ENCODE results near the gene LGALSL. TPM values are rescaled to one million over a fixed set of nuclear protein-coding genes. Genes with fewer than 3 reads are reported as not detected.

LGALSL gene
- total and polyA plus RNA-seq, 2 donors from 2014 or later = 16.2 to 17.3 TPM

DNA sequence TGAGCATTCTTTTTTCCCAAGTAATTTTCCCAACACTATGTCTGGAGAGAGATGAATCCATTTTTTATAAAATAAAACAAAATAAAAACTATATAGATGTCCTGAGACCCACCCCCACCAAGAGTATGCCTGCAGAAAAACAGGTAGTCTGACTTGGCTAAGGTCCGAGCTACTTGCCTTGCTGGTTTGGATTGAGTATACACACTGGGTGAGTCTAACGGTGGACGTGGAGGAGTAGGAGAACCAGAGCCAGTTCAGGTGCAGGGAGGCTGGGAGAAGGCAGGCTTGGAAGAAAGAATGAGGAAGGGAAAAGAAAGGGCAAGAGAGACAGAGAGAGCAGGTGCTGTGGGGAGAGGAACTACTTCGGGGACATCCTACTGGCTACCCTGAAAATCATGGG is 48.9 kb downstream of the LGALSL start:
- TF ChIP-seq, protein P1, sequence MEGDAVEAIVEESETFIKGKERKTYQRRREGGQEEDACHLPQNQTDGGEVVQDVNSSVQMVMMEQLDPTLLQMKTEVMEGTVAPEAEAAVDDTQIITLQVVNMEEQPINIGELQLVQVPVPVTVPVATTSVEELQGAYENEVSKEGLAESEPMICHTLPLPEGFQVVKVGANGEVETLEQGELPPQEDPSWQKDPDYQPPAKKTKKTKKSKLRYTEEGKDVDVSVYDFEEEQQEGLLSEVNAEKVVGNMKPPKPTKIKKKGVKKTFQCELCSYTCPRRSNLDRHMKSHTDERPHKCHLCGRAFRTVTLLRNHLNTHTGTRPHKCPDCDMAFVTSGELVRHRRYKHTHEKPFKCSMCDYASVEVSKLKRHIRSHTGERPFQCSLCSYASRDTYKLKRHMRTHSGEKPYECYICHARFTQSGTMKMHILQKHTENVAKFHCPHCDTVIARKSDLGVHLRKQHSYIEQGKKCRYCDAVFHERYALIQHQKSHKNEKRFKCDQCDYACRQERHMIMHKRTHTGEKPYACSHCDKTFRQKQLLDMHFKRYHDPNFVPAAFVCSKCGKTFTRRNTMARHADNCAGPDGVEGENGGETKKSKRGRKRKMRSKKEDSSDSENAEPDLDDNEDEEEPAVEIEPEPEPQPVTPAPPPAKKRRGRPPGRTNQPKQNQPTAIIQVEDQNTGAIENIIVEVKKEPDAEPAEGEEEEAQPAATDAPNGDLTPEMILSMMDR (IDR thresholded peaks at IDR 0.05; ENCODE audit: borderline replicate concordance, extremely low read depth, insufficient read depth) = no peak
- FAIRE-seq (no peak), DNase-seq (no peak)
- Histone ChIP-seq H3K9ac (ENCODE audit: low read length in 3 of 3) (no peak overlapping the region), H3K27me3 (ENCODE audit: control insufficient read depth, insufficient read depth, low read length) (no peaks in the 10 kb centered on the region), H3K27ac (ENCODE audit: low read depth in 2 of 2, low read length in 2 of 2) (no peak overlapping the region), H3K36me3 (ENCODE audit: control insufficient read depth in 2 of 3, insufficient read depth in 3 of 3, low read length in 3 of 3) (no peaks in the 10 kb centered on the region), H3K4me3 (ENCODE audit: low read length in 3 of 3) (no peak overlapping the region), H3K9me3 (ENCODE audit: control insufficient read depth in 2 of 3, insufficient read depth in 1 of 3, low read length in 3 of 3) (no peaks in the 10 kb centered on the region), H3K4me1 (ENCODE audit: control insufficient read depth in 2 of 3, insufficient read depth in 2 of 3, low read depth in 1 of 3, low read length in 3 of 3) (no peaks in the 10 kb centered on the region)
- intact Hi-C loops (cut with DNase I) = no loop called here

DNA sequence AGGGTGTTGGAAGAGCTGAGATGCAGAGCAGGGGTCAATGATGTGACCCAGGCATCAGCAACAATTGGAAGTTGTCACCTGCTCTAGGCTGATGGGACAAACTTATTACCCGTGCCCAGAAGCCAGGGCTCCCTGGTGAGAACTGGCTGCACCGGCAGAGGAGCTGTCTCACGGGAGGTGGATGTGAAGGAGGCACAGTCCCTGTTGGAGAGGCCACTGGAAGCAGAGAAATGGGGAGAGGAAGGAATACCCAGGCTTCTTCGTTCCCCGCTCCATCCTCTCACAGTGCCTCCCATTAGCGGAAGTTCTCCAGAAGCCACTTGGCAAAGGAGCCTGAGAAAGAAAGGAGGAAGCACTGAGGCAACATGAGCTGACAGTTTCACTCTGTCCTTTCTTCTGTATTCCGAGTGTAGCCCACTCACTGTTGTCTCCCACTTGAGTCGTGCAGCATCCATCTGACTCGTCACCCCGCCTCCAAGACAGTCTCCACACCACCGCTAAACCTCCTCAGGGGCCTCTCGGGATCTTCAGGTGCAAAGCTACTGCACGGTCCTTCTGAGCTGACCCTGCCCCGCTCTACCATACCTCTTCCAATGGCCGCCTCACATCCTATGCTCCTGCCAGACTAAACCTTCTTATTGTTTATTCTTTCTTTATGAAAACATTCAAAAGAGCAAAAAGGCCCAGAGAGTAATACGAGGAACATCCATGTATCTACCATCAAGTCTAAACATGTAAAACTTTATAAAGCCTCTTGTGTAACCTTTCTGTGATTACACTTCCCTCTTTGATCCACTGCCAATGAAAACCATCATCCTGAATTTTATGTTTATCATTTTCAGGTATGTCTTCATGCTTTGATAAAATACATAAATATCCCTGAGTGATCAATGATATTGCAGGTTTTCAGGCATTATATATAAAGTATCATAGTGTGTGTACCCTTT is 51.1 kb downstream of the LGALSL start:
- Histone ChIP-seq H3K4me1 (ENCODE audit: control insufficient read depth in 2 of 3, insufficient read depth in 2 of 3, low read depth in 1 of 3, low read length in 3 of 3) (no peaks in the 10 kb centered on the region), H3K27ac (ENCODE audit: low read depth in 2 of 2, low read length in 2 of 2) (no peak overlapping the region), H3K27me3 (ENCODE audit: control insufficient read depth, insufficient read depth, low read length) (no peaks in the 10 kb centered on the region), H3K4me3 (ENCODE audit: low read length in 3 of 3) (no peak overlapping the region), H3K36me3 (ENCODE audit: control insufficient read depth in 2 of 3, insufficient read depth in 3 of 3, low read length in 3 of 3) (no peaks in the 10 kb centered on the region), H3K9me3 (ENCODE audit: control insufficient read depth in 2 of 3, insufficient read depth in 1 of 3, low read length in 3 of 3) (no peaks in the 10 kb centered on the region), H3K9ac (ENCODE audit: low read length in 3 of 3) (no peak overlapping the region)
- TF ChIP-seq, protein P1 (IDR thresholded peaks at IDR 0.05; ENCODE audit: borderline replicate concordance, extremely low read depth, insufficient read depth) = no peak
- FAIRE-seq (no peak), DNase-seq (peak in 1 of 5 donors; percentile 32)
- intact Hi-C loops (cut with DNase I) = no loop called here

DNA sequence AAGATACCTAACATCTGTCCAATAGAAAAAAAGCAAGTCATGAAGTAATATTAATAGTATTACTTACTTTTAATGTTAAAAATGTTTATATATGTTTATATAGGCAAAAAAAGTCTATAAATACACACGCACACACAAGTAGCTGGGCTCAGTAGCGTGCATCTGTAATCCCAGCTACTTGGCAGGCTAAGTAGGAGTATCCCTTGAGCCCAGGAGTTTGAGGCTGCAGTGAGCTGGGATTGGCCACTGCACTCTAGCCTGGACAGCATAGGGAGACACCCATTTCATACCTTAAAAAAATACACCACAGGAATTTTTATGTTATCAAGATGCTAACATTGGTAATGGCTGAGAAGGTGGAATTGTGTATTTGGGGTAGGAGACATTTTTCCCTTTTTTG is 52.7 kb downstream of the LGALSL start:
- FAIRE-seq = no peak

More for the DNA sequence above, 52.7 kb downstream of the LGALSL start:
- Histone ChIP-seq H3K9me3 (ENCODE audit: control insufficient read depth in 2 of 3, insufficient read depth in 1 of 3, low read length in 3 of 3) (no peaks in the 10 kb centered on the region), H3K9ac (ENCODE audit: low read length in 3 of 3) (no peak overlapping the region), H3K36me3 (ENCODE audit: control insufficient read depth in 2 of 3, insufficient read depth in 3 of 3, low read length in 3 of 3) (no peaks in the 10 kb centered on the region), H3K27me3 (ENCODE audit: control insufficient read depth, insufficient read depth, low read length) (no peaks in the 10 kb centered on the region), H3K4me3 (ENCODE audit: low read length in 3 of 3) (no peak overlapping the region), H3K27ac (ENCODE audit: low read depth in 2 of 2, low read length in 2 of 2) (no peak overlapping the region), H3K4me1 (ENCODE audit: control insufficient read depth in 2 of 3, insufficient read depth in 2 of 3, low read depth in 1 of 3, low read length in 3 of 3) (no peaks in the 10 kb centered on the region)
- TF ChIP-seq, protein P1 (IDR thresholded peaks at IDR 0.05; ENCODE audit: borderline replicate concordance, extremely low read depth, insufficient read depth) = no peak
- DNase-seq = no peak
- intact Hi-C loops (cut with DNase I) = no loop called here

Other genes with a start within 250 kb of the LGALSL start
- gene AFTPH, start 70.2 kb downstream of the LGALSL start, total RNA-seq = 41.2 TPM
- gene AFTPH, start 70.2 kb downstream of the LGALSL start, polyA plus RNA-seq (ENCODE audit: insufficient read depth, low read depth, low replicate concordance) = 44.6 TPM
- gene SERTAD2, start 199.8 kb downstream of the LGALSL start, total RNA-seq = 21.1 TPM
- gene SERTAD2, start 199.8 kb downstream of the LGALSL start, polyA plus RNA-seq (ENCODE audit: insufficient read depth, low read depth, low replicate concordance) = 6.2 TPM